ENCODE data around the gene KIAA0825. TPM values are rescaled to one million over a fixed set of nuclear protein-coding genes. Genes with fewer than 3 reads are reported as not detected.

The KIAA0825 gene
- total and polyA plus RNA-seq, 2 experiments from 2014 or later, result 1.7 to 1.8 TPM

DNA sequence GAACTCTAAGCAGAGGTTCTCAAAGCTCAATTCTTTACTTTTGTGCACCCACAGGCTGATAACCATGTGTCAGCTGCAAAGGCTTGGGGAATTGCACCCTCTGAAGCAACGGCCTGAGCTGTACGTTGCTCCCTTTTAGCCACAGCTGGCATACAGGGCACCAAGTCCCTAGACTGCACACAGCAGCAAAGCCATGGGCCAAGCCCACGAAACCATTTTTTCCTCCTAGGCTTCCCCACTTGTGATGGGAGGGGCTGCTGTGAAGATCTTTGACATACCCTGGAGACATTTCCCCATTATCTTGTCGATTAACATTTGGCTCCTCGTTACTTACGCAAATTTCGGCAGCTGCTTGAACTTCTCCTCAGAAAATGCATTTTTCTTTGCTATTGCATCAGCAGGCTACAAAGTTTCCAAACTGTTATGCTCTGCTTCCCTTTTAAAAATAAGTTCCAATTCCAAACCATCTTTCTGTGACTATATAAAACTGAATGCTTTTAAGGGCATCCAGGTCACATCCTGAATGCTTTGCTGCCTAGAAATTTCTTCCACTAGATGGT is 23.0 kb downstream of the KIAA0825 start:
- H4K20me1 ChIP-seq (replicated peaks; ENCODE audit: insufficient read depth), result no peaks in the 10 kb centered on the region
- no peaks in the 10 kb centered on the region for H3K27me3 ChIP-seq (ENCODE audit: insufficient read depth)
- H3K27ac ChIP-seq (ENCODE audit: low read depth), result no peak overlapping the region
- ATAC-seq, result no peak
- Mint-ChIP-seq H3K36me3 (ENCODE audit: low read depth) (no peaks in the 10 kb centered on the region), H3K27ac (no peak overlapping the region), H3K9me3 (no peaks in the 10 kb centered on the region), H3K4me3 (no peak overlapping the region), H3K27me3 (ENCODE audit: insufficient read depth, low read depth, poor library complexity) (no peaks in the 10 kb centered on the region), H3K4me1 (no peaks in the 10 kb centered on the region)
- no peak overlapping the region for H3K4me2 ChIP-seq
- H3K4me1 ChIP-seq (ENCODE audit: insufficient read depth), result no peaks in the 10 kb centered on the region
- no peak for DNase-seq (ENCODE audit: low spot score)
- H3K79me2 ChIP-seq (replicated peaks; ENCODE audit: insufficient read depth), result no peaks in the 10 kb centered on the region
- TF ChIP-seq, protein P1, sequence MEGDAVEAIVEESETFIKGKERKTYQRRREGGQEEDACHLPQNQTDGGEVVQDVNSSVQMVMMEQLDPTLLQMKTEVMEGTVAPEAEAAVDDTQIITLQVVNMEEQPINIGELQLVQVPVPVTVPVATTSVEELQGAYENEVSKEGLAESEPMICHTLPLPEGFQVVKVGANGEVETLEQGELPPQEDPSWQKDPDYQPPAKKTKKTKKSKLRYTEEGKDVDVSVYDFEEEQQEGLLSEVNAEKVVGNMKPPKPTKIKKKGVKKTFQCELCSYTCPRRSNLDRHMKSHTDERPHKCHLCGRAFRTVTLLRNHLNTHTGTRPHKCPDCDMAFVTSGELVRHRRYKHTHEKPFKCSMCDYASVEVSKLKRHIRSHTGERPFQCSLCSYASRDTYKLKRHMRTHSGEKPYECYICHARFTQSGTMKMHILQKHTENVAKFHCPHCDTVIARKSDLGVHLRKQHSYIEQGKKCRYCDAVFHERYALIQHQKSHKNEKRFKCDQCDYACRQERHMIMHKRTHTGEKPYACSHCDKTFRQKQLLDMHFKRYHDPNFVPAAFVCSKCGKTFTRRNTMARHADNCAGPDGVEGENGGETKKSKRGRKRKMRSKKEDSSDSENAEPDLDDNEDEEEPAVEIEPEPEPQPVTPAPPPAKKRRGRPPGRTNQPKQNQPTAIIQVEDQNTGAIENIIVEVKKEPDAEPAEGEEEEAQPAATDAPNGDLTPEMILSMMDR (conservative IDR thresholded peaks at IDR 0.05; ENCODE audit: low read depth in 2 of 2), result no peak
- TF ChIP-seq STAT1 (IDR thresholded peaks at IDR 0.05; ENCODE audit: unreplicated experiment) (no peak), ZNF114 (CRISPR knock-in tag; IDR thresholded peaks at IDR 0.05) (no peak)
- no peaks in the 10 kb centered on the region for H3F3A ChIP-seq (replicated peaks; ENCODE audit: low read depth)
- H3K36me3 ChIP-seq (ENCODE audit: insufficient read depth), result no peaks in the 10 kb centered on the region
- no peak overlapping the region for H2AFZ ChIP-seq
- H3K9me2 ChIP-seq (ENCODE audit: insufficient read depth), result no peaks in the 10 kb centered on the region
- H3K4me3 ChIP-seq, result no peak overlapping the region

DNA sequence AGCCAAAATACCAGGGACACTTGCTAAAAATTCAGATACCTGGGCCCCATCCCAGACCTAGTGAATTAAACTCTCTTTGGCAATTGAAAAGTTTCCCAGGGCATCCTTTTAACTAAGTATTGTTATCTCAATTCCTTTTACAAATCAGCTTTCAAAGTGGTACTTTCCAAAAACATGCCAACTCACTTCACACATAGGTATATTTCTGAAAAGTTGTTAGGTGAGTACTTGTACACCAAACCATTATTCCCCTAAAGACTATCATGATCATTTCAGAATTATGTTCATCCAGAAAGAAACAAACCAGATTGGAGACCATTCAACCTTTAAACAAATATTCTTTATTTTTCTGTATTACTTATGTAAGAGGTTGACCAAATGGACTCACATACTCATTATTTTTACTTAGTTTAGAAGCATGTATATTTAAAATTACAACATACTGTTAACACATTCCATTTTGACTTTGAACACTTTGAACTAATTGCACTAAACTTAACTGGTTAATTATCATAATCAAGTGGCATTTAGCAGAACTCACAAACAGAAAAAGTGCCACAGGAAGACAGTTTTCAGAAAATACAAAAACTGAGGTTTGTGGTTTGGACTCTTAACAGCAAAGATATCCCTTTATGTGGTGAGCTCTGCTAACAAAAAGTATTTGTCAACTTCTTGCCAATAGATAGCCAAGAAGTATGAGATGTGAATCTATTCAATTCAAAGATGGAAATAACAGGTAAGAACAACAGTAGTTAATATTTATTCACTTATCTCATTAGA is 40.7 kb downstream of the KIAA0825 start:
- no peak overlapping the region for H3K4me3 ChIP-seq
- Mint-ChIP-seq H3K9me3 (no peaks in the 10 kb centered on the region), H3K4me1 (peaks cover 11% of the 10 kb centered on the region), H3K27me3 (ENCODE audit: insufficient read depth, low read depth, poor library complexity) (no peaks in the 10 kb centered on the region), H3K27ac (no peak overlapping the region), H3K36me3 (ENCODE audit: low read depth) (no peaks in the 10 kb centered on the region), H3K4me3 (no peak overlapping the region)
- H3K4me2 ChIP-seq, result no peak overlapping the region
- no peaks in the 10 kb centered on the region for H3K27me3 ChIP-seq (ENCODE audit: insufficient read depth)
- no peak for ATAC-seq
- H3K9me2 ChIP-seq (ENCODE audit: insufficient read depth), result no peaks in the 10 kb centered on the region
- no peaks in the 10 kb centered on the region for H4K20me1 ChIP-seq (replicated peaks; ENCODE audit: insufficient read depth)
- H3K36me3 ChIP-seq (ENCODE audit: insufficient read depth), result no peaks in the 10 kb centered on the region
- no peaks in the 10 kb centered on the region for H3F3A ChIP-seq (replicated peaks; ENCODE audit: low read depth)
- DNase-seq (ENCODE audit: low spot score), result no peak
- no peak overlapping the region for H3K27ac ChIP-seq (ENCODE audit: low read depth)
- no peak overlapping the region for H2AFZ ChIP-seq
- H3K4me1 ChIP-seq (ENCODE audit: insufficient read depth), result no peaks in the 10 kb centered on the region
- H3K79me2 ChIP-seq (replicated peaks; ENCODE audit: insufficient read depth), result no peaks in the 10 kb centered on the region
- TF ChIP-seq EZH2 (IDR thresholded peaks at IDR 0.05; ENCODE audit: low read depth, unreplicated experiment) (no peak), CREB1 (CRISPR knock-in tag; IDR thresholded peaks at IDR 0.05; ENCODE audit: low read depth) (no peak), POLR2AphosphoS5 (IDR thresholded peaks at IDR 0.05; ENCODE audit: low read depth) (no peak)
- TF ChIP-seq, protein P2, sequence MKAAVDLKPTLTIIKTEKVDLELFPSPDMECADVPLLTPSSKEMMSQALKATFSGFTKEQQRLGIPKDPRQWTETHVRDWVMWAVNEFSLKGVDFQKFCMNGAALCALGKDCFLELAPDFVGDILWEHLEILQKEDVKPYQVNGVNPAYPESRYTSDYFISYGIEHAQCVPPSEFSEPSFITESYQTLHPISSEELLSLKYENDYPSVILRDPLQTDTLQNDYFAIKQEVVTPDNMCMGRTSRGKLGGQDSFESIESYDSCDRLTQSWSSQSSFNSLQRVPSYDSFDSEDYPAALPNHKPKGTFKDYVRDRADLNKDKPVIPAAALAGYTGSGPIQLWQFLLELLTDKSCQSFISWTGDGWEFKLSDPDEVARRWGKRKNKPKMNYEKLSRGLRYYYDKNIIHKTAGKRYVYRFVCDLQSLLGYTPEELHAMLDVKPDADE (IDR thresholded peaks at IDR 0.05), result no peak
- TF ChIP-seq, protein P3, sequence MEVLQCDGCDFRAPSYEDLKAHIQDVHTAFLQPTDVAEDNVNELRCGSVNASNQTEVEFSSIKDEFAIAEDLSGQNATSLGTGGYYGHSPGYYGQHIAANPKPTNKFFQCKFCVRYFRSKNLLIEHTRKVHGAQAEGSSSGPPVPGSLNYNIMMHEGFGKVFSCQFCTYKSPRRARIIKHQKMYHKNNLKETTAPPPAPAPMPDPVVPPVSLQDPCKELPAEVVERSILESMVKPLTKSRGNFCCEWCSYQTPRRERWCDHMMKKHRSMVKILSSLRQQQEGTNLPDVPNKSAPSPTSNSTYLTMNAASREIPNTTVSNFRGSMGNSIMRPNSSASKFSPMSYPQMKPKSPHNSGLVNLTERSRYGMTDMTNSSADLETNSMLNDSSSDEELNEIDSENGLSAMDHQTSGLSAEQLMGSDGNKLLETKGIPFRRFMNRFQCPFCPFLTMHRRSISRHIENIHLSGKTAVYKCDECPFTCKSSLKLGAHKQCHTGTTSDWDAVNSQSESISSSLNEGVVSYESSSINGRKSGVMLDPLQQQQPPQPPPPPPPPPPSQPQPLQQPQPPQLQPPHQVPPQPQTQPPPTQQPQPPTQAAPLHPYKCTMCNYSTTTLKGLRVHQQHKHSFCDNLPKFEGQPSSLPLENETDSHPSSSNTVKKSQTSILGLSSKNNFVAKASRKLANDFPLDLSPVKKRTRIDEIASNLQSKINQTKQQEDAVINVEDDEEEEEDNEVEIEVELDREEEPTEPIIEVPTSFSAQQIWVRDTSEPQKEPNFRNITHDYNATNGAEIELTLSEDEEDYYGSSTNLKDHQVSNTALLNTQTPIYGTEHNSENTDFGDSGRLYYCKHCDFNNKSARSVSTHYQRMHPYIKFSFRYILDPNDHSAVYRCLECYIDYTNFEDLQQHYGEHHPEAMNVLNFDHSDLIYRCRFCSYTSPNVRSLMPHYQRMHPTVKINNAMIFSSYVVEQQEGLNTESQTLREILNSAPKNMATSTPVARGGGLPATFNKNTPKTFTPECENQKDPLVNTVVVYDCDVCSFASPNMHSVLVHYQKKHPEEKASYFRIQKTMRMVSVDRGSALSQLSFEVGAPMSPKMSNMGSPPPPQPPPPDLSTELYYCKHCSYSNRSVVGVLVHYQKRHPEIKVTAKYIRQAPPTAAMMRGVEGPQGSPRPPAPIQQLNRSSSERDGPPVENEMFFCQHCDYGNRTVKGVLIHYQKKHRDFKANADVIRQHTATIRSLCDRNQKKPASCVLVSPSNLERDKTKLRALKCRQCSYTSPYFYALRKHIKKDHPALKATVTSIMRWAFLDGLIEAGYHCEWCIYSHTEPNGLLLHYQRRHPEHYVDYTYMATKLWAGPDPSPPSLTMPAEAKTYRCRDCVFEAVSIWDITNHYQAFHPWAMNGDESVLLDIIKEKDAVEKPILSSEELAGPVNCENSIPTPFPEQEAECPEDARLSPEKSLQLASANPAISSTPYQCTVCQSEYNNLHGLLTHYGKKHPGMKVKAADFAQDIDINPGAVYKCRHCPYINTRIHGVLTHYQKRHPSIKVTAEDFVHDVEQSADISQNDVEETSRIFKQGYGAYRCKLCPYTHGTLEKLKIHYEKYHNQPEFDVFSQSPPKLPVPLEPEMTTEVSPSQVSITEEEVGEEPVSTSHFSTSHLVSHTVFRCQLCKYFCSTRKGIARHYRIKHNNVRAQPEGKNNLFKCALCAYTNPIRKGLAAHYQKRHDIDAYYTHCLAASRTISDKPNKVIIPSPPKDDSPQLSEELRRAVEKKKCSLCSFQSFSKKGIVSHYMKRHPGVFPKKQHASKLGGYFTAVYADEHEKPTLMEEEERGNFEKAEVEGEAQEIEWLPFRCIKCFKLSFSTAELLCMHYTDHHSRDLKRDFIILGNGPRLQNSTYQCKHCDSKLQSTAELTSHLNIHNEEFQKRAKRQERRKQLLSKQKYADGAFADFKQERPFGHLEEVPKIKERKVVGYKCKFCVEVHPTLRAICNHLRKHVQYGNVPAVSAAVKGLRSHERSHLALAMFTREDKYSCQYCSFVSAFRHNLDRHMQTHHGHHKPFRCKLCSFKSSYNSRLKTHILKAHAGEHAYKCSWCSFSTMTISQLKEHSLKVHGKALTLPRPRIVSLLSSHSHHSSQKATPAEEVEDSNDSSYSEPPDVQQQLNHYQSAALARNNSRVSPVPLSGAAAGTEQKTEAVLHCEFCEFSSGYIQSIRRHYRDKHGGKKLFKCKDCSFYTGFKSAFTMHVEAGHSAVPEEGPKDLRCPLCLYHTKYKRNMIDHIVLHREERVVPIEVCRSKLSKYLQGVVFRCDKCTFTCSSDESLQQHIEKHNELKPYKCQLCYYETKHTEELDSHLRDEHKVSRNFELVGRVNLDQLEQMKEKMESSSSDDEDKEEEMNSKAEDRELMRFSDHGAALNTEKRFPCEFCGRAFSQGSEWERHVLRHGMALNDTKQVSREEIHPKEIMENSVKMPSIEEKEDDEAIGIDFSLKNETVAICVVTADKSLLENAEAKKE (CRISPR knock-in tag; IDR thresholded peaks at IDR 0.05), result no peak

All from GM23338 (cell line).